Neural progenitor cell (in vitro differentiated cells): Measurements from ENCODE around the gene SLC6A9.

Source experiments
- EZH2 ChIP-seq: fragments of 200-600 bp; sonication (generic); IDR thresholded peaks from 2 replicates; pipeline ENCODE4 v1.6.1; 2017; ENCODE audit warnings: antibody characterized with exemption, mild to moderate bottlenecking, moderate library complexity
- EZH2phosphoT487 ChIP-seq: fragments of 200-600 bp; sonication (generic); IDR thresholded peaks from 2 replicates; pipeline ENCODE4 v1.6.1; 2017; ENCODE audit warnings: antibody characterized with exemption
- TF ChIP-seq, protein P1 (sequence below): fragments of 200-600 bp; sonication (generic); IDR thresholded peaks from 2 replicates; pipeline ENCODE4 v1.5.1; 2017; ENCODE audit warnings: antibody characterized with exemption, mild to moderate bottlenecking

DNA sequence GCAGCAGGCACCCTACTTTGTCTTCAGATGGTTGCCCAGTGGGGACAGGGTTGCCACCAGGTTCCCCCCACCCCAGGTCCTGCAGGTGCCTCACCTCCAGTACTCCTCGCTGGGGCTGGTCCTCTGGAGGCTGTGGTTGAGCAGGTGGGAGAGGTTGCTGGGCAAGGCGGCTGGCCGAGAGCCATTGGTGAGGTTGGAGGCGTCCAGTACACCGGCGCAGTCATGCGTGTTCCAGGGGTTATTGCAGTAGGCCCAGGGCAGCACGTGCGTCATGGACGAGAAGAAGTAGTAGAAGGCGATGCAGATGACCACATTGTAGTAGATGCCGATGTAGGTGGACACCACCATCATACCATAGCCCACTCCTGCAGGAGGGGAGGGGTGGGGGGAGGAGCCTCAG is 23.0 kb downstream of the SLC6A9 start:
- TF ChIP-seq, protein P1, sequence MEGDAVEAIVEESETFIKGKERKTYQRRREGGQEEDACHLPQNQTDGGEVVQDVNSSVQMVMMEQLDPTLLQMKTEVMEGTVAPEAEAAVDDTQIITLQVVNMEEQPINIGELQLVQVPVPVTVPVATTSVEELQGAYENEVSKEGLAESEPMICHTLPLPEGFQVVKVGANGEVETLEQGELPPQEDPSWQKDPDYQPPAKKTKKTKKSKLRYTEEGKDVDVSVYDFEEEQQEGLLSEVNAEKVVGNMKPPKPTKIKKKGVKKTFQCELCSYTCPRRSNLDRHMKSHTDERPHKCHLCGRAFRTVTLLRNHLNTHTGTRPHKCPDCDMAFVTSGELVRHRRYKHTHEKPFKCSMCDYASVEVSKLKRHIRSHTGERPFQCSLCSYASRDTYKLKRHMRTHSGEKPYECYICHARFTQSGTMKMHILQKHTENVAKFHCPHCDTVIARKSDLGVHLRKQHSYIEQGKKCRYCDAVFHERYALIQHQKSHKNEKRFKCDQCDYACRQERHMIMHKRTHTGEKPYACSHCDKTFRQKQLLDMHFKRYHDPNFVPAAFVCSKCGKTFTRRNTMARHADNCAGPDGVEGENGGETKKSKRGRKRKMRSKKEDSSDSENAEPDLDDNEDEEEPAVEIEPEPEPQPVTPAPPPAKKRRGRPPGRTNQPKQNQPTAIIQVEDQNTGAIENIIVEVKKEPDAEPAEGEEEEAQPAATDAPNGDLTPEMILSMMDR = no peak
- TF ChIP-seq EZH2 (no peak), EZH2phosphoT487 (no peak)
